Measurements from ENCODE around the gene ADORA2A. TPM values are rescaled to one million over a fixed set of nuclear protein-coding genes. Genes with fewer than 3 reads are reported as not detected.

Gene ADORA2A
- total RNA-seq, 1 donor from 2014 or later, result under 0.01 TPM

- FAIRE-seq (no peak), DNase-seq (ENCODE audit: low read depth) (no peak)
- no peaks in the 10 kb centered on the region for H3K27me3 ChIP-seq (ENCODE audit: control insufficient read depth, insufficient read depth, low read length)
- no peak overlapping the region for H3K4me3 ChIP-seq (ENCODE audit: low read depth, low read length)
- H3K36me3 ChIP-seq (ENCODE audit: control insufficient read depth, insufficient read depth, low read length), result no peaks in the 10 kb centered on the region
- TF ChIP-seq CTCF (IDR thresholded peaks at IDR 0.05; ENCODE audit: insufficient read depth, low read length, severe bottlenecking), result no peak
These were observed 28.5 kb downstream of the ADORA2A start for GRCh38 chr22:24455751-24456426.

DNA sequence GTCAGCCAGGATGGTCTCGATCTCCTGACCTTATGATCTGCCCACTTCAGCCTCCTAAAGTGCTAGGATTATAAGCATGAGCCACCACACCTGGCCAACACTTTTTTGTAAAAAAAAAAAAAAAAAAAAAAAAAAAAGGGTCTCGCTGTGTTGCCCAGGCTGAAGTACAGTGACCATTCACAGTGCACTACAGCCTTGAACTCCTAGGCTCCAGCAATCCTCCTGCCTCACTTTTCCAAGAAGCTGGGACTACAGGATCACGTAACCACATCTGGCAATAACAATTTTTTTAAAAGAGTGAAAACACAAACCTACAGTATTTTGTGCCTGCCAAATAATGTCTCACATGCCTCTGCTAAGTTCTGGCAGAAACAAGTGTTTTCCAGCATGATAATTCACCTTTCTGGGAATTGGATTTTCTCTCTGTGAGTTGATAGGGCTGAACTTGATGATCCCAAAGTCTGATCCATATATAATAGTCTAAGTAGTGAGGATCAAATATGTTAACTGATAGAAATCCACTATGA lies 30.6 kb downstream of the ADORA2A start:
- Histone ChIP-seq H3K27me3 (ENCODE audit: control insufficient read depth, insufficient read depth, low read length) (no peaks in the 10 kb centered on the region), H3K4me3 (ENCODE audit: low read depth, low read length) (no peak overlapping the region), H3K36me3 (ENCODE audit: control insufficient read depth, insufficient read depth, low read length) (no peaks in the 10 kb centered on the region)
- FAIRE-seq, result no peak
- no peak for TF ChIP-seq CTCF (IDR thresholded peaks at IDR 0.05; ENCODE audit: insufficient read depth, low read length, severe bottlenecking)
- no peak for DNase-seq (ENCODE audit: low read depth)

DNA sequence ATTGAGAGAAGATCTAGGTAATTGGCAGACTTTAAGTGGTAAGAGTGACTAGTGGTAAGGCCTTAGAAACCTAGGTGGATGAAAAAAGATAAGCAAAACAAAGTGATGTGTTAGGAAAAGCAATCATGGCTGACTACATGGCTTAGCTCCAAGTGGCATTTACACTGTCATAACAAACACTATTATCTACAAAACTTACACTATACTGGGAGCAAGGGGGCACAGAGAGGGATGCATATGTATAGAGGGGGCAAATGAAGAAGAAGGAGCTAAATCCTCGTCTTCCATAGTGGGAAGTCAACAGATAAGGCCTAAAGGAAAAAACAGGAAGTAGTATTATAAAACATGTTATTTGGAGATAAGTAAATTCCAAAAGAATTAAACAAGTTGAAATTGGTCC lies 32.5 kb downstream of the ADORA2A start:
- DNase-seq (ENCODE audit: low read depth), result no peak
- no peaks in the 10 kb centered on the region for H3K27me3 ChIP-seq (ENCODE audit: control insufficient read depth, insufficient read depth, low read length)
- H3K36me3 ChIP-seq (ENCODE audit: control insufficient read depth, insufficient read depth, low read length), result no peaks in the 10 kb centered on the region
- FAIRE-seq, result no peak
- no peak for TF ChIP-seq CTCF (IDR thresholded peaks at IDR 0.05; ENCODE audit: insufficient read depth, low read length, severe bottlenecking)
- no peak overlapping the region for H3K4me3 ChIP-seq (ENCODE audit: low read depth, low read length)

DNA sequence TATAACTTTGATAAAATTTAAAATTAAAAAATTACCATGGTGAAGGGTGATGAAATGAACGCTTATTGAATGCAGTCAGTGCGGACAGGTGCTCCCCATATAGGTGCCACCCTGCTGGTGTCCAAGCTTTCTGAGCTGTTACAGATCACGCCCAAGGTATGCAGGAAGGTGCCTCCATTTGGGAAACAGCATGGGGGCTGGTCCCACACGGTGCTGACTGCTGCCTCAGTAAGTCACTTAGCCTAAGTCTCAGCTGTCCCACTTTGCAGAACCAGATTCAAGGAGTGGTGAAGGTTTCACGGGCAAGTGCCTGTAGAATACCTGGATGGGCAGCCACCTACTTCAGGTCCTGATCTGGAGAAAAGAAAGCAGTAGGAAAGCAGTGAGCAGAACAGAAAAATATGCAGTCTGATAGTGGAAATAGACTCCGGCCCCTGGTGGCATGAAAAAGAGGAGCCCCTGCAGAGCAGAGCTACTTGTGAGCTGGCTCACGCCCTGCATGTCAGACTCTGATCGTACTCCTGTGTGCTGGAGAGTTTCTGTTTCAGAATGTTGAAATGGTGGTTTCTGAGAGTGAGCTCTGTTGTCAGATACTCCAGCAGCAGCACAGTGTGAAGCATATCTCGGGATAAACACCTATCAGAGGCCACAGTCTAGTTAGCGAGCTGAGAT lies 33.2 kb downstream of the ADORA2A start:
- Histone ChIP-seq H3K4me3 (ENCODE audit: low read depth, low read length) (no peak overlapping the region), H3K27me3 (ENCODE audit: control insufficient read depth, insufficient read depth, low read length) (no peaks in the 10 kb centered on the region), H3K36me3 (ENCODE audit: control insufficient read depth, insufficient read depth, low read length) (no peaks in the 10 kb centered on the region)
- FAIRE-seq (no peak), DNase-seq (ENCODE audit: low read depth) (no peak)
- TF ChIP-seq CTCF (IDR thresholded peaks at IDR 0.05; ENCODE audit: insufficient read depth, low read length, severe bottlenecking), result no peak

DNA sequence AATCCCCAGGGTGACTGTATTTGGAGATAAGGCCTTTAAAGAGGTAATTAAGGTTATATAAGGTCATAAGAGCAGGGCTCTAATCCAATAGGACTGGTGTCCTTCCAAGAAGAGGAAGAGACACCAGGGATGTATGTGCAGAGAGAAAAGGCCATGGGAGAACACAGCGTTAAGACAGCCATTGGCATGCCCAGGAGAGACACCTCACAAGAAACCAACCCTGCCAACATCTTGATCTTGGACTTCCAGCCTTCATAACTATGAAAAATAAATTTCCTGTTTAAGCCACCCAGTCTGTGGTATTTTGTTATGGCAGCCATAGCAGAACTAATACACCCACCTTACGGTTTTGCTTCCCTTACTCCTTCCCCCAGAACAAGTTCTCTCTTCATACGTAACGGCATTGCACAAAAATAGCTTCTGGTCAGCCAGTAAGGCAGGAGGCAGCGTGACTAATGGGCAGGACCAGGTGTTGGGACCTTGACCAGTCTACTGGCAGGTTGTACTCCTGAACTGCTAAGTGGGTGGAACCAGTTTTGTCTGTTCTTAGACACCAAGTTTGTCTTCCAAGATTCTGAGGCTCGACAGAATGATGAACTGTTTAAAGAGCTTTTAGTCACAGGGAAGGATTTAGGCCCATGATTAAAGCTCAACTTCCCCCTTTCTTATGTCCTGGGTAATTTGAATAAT lies 35.8 kb downstream of the ADORA2A start:
- Histone ChIP-seq H3K4me3 (ENCODE audit: low read depth, low read length) (no peak overlapping the region), H3K36me3 (ENCODE audit: control insufficient read depth, insufficient read depth, low read length) (no peaks in the 10 kb centered on the region), H3K27me3 (ENCODE audit: control insufficient read depth, insufficient read depth, low read length) (no peaks in the 10 kb centered on the region)
- DNase-seq (ENCODE audit: low read depth), result no peak
- FAIRE-seq, result no peak
- TF ChIP-seq CTCF (IDR thresholded peaks at IDR 0.05; ENCODE audit: insufficient read depth, low read length, severe bottlenecking), result no peak

Data from bronchial epithelial cell (primary cell).